Uterus (tissue), 2 donors: ENCODE data around the gene STOX2.

Experiments
- CTCF ChIP-seq, 4 experiments: fragments of 200-600 bp in 2 of 4; fragments of 450-650 bp in 2 of 4; sonication (generic) in 2 of 4; IDR thresholded peaks; one replicate each; pipeline ENCODE4 v1.5.1; 2016 to 2019; ENCODE audit warnings: antibody characterized with exemption in 4 of 4, mild to moderate bottlenecking in 2 of 4, moderate library complexity in 1 of 4
- POLR2A ChIP-seq, 2 donors: fragments of 450-650 bp; IDR thresholded peaks; one replicate each; pipeline ENCODE4 v1.6.1; 2016; ENCODE audit warnings: antibody characterized with exemption in 2 of 2, mild to moderate bottlenecking in 1 of 2, moderate library complexity in 1 of 2

GRCh38 chr4:183967266-183967665 lies 62.2 kb downstream of the STOX2 start:
- TF ChIP-seq POLR2A (IDR thresholded peaks at IDR 0.05) (no peak), CTCF (IDR thresholded peaks at IDR 0.05) (no peak)
